OCI-LY1 (cell line): ENCODE measurements around the gene KCNB1.

Source experiments
- CTCF ChIP-seq: fragments of 200-600 bp; sonication (generic), shearing (Covaris generic); IDR thresholded peaks from 2 replicates; pipeline ENCODE4 v1.5.1; 2017; ENCODE audit warnings: mild to moderate bottlenecking, antibody characterized with exemption, low read length, moderate library complexity, mixed read lengths
- EZH2 ChIP-seq: fragments of 200-600 bp; sonication (generic), shearing (Covaris generic); IDR thresholded peaks from 2 replicates; pipeline ENCODE4 v1.8.0; 2017; ENCODE audit warnings: borderline replicate concordance, mixed run types, mild to moderate bottlenecking, antibody characterized with exemption, low read length, moderate library complexity, mixed read lengths

DNA sequence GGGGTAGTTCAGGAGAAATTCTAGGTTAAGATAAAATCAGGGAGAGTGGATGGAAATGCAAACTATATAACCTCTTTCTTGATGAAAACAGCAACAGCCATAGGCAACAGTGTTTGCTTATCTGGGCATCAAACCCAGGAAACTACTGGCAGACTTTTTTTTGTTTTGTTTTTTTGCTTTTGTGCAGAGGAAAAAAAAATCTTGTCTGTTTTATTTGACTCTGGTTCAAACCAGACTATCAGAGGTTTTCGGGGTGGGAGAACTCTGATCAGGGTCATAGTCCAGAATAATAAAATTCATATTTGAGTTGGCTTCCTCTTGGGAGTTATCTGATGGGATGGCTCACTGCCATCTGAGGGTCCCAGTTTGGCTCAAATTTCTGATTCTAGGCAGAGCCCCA lies 115.8 kb downstream of the KCNB1 start:
- TF ChIP-seq CTCF (no peak), EZH2 (no peak)
